GM21423 (cell line): ENCODE results near the gene NACC2.

Source experiments
- ATAC-seq: cut with Tn5 transposase; IDR thresholded peaks from one replicate; pipeline ENCODE4 v1.9.1; 2021; ENCODE audit warnings: mild to moderate bottlenecking, moderate library complexity; ENCODE audit not compliant: unreplicated experiment

The NACC2 gene

DNA sequence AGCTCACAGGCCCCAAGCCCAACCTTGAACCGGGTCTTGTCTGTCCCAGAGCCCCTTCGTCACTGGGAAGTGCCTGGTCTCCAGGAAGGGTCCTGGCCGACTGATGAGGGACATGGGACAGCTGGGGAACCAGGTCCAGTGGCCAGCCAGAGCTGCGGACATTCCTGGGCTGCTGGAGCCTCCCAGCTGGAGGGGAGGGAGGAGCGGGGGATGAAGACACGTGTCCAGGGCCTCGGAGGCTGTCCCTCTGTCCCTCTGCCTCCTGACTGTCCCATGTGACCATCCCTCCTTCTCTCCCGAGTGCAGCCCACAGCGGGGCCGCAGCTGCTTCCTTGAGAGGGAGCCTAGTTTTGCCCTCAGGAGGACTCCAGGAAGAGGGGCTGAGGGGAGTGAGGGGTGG, 92.2 kb downstream of the NACC2 start:
- no peak for ATAC-seq

DNA sequence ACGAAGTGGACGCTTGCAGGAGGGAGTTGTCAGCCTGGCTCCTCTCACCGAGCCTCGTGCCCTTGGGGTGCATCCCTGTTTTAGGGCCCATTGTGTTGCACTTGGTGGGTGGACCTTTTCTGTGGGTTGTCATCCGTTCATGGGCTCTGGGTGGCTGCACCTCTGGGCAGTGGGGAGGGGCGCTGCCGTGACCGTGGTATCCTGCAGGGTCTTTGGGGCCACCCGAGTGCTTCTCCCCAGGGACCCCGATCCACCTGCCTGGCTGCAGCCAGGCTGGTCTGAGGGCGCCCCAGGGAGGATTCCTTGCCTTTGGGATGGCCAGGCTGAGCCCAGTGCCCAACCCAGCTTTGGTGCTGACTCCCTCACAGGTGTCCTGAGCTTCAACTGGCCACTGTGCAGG, 92.9 kb downstream of the NACC2 start:
- no peak for ATAC-seq

DNA sequence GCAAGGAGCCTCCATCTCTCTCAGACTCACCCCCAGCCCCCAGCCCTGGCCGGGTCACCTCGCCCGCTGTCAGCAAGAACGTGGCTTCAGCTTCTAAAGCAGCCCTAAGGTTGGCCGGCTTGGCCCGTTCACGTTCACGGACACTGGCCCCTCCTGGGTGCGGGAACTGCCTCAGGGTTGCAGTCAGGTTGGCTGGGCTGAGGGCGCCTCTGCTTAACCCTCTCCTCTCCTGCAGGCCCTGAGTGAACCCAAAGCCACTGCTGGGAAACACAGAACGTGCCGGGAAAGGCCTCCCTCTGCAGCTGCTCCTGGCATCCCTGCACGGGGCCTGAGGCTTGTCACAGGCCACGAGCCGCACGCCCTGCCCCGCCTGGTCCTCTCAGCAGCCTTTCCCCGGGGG, 93.9 kb downstream of the NACC2 start:
- no peak for ATAC-seq

DNA sequence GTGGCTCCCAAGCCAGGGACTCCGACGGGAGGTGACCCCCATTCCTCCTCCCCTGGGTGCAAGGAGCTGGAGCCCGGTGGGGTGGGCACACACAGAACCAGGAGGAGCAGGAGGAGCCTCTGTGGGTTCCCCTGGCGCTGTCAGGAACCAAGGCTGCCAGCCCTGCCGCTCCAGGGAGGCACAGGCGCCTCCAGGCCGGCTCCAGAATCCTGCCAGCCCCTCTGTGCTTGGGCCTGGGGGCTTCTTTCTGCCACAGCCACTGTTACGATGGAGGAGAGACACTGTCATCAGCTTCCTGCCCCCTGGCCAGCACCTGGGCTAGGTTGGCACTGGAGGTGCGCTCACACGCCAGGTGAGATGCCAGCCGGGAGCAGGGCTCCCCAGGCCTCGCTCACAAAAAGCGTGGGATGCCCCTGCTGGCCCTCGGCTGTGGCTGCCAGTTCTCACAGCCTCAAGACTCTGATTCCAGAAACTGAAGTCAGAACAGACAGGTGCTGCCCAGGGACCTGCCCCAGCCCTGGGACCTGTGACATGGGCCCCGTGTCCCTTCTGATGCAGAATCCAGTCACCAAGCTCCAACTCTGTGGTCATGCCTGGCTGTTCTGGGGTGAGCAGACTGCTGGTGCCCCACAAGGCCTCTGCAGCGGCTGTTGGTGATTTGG, 96.5 kb downstream of the NACC2 start:
- no peak for ATAC-seq

DNA sequence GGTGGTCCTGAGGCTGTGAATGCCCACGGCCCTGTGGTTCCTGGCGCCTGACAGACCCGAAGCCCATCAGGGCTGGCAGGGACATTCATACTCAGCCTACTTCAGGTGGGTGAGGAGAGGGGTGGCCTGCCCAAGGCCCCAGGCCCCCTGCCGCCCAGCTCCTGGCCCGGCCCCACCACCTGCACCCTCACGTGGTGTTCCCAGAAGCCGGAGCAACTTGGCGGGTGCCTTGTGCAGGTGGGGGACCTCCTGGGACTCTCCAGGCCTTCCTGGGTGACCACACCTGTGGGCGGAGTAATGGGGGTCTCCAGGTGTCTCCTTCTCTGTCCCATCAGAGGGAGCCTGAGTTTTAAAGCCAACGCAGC, 97.1 kb downstream of the NACC2 start:
- no peak for ATAC-seq

DNA sequence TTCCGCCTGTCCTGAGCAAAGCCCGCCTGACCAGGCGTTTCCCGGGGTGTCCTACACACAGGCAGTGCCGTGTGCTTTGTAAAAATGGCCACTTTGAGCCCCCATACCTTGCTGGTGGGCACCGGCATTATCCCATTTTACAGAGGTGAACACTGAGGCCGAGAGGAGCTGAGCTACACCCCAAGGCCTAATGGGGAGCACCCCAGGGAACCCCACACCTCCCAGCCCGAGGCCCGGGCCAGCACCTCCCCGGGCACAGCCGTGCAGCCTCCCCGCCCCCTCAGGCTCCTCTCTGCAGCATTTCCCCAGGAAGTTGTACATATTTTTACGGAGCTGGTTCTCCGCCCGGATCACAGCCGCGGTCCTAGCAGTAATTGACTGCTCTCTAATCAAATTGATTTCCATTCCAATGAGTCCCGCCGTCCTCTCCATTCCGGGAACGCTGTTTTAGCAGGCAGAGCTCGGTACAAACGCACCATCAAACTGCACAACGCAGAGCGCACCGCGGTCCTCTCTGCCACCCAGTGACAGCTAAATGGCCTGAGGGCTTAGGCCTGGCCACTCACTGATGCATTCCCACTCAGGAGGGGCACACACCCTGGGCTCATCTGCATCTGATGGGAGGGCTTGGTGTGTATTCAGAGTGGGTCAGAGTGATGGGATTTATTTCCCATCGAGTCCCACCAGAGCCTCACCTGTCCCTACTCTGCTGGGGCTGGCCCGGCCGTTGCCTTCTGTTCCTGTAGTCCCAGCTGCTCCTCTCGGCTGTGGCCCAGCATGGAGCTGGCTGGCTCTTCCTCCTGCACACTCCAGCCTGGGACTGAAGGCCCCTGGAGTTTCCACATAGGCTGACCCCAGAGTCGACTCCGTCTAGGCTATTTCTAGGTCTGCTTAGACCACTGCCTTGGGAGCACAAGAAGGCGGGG, 97.7 kb downstream of the NACC2 start:
- ATAC-seq: no peak

DNA sequence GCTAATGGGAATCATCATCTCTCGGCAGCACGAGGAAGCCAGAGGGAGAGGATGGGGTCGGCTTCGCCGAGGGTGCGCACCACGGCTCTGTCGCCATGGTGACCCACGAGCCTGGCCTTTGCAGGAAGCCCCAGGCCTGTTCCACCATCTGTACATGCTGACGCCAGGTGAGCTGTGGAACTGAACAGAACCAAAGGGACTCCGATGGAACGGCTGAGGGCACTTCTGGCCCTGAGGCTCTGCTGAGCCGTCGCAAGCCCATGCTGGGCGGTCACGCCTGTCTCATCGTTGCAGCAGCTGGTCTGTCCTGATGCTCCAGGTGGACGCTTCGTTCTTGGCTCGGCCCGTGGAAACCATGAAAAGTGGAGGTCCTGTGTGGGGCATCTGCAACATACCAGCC, 99.3 kb downstream of the NACC2 start:
- no peak for ATAC-seq

DNA sequence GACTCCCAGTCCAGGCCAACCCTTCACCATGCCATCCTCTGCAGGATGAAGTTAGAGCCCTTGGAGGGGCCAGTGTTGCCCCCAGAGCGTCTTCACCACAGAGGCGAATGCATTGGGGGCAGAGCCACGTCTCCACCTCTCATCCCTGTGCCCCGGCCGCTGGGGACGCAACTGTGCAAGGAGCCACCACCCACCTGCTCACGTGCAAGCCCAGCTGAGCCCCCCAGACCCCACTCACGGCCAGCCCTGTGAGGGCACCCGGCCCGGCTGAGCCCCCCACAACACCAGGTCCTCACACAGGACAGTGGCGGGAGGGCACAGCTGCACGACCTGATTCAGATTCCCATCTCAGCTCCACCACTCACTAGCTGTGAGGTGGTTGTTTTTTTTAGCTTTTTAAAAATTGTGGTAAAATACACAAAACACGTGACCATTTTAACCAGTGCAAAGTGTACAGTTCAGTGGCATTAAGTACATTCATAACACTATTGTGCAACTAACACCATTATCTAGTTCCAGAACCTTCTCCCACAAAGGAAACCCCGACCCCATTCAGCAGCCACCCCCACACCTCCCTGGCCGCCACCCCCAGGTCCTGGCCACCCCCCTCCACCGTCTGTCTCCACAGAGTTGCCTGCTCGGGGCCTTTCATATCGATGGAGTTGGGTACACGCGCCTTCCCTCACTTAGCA, 100.4 kb downstream of the NACC2 start:
- ATAC-seq: no peak

DNA sequence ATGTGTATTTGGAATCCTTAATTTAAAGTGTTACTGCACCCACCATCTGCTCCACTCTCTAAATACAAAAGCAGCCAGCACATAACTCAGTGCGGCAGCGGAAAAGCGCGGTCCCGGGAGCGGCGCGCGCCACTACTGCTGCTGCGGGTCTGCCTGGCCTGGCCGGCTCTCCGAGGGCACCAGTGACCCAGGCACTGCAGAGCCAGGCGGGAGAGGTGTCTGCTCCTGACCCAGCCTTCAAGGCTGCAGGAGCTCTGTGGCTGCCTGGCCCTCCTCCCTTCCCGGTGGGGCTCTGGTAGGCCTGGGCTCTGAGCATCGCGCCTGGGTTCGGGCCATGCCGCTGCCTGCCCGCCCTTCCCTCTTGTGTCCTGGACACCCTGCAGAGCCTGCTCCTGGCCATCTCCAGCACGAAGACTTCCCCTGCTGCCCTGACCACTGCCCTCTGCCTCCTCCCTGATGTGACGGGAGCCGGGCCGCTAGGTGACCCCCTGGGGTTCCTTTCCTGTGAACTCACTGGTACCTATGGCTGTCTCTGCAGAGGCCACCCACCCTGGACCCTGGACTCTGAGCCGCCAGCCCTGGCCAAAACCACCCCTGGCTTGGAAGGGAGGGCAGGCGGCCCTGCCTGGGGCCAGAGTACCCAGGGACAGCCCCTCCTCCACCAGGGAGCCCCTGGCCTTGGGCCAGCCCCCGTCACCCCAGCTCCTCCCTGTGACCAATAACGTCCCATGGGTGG, 101.2 kb downstream of the NACC2 start:
- no peak for ATAC-seq

DNA sequence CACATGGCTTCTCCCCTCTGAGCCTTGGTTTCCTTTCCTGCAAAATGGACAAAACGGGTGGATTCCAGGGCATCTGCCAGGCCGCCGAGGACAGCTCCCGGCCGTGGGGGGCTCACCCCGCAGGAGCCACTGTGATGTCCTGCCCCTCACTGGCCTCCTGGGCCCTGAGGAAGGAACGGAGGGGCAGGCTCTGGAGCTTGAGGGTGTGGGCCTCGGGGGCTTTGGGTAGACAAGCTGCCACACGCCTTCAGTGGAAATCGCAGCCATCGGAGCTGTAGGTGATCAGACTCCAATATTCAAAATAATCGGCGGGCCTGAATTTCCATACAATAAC, 101.7 kb downstream of the NACC2 start:
- ATAC-seq: no peak

DNA sequence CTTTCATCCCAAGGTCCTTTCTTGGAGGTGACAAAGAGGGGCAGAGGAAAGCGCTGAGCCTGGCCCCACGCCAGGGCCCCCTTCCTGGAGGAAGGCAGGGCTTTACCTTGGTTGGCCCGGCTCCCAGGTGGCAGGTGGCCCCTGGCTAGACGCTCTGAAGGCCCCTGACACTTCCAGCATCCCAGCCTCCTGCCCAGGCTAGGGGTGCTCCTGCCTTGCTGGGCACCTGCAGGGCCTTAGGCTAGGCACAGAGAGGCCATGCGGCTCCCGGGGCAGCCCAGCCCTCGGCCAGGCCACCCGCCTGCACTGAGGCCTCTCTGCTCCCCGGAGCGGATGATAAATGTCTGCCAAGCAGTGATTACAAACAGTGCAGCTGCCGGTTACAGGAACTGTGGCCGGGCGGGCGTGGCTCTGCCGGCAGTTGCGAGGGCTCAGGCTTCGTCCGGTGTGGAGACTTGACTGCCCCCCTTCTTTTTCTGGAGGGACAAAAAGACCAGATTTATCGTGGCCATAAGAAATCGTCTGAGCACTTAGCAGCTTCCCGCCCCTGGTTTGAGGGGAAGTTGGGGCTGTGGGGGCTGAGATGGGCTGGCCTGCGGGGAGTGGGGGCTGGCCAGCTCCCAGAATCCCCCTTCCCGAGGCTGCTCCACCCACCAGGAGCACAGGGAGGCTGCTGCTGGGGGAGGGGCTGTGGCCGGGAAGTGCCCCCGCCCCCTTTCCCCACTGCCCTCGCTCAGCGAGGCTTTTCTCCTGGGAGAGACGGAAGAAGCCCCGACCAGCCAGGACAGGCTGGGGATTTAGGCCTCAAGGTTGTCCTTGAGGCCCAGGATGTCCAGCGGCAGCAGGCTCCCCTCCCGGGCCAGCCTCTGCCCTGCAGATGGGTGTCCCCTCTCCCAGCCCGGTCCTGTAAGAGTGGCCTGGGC, 102.3 kb downstream of the NACC2 start:
- ATAC-seq: no peak

DNA sequence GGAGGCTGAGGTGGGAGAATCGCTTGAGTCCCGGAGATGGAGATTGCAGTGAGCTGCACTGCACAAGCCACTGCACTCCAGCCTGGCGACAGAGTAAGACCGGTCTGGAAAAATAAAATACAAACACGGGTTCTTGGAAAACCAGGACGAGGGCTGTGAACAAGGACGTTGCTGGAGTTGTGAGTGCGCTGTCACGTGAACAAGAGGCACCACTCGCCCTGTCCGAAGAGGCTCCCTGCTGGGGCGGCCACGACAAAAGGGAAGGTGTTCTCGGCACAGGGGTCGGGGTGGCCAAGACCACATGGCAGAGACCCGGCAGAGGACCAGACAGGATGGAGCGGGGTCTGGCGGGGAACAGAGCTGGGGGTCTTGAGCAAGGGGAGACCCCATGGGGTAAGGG, 103.3 kb downstream of the NACC2 start:
- no peak for ATAC-seq

DNA sequence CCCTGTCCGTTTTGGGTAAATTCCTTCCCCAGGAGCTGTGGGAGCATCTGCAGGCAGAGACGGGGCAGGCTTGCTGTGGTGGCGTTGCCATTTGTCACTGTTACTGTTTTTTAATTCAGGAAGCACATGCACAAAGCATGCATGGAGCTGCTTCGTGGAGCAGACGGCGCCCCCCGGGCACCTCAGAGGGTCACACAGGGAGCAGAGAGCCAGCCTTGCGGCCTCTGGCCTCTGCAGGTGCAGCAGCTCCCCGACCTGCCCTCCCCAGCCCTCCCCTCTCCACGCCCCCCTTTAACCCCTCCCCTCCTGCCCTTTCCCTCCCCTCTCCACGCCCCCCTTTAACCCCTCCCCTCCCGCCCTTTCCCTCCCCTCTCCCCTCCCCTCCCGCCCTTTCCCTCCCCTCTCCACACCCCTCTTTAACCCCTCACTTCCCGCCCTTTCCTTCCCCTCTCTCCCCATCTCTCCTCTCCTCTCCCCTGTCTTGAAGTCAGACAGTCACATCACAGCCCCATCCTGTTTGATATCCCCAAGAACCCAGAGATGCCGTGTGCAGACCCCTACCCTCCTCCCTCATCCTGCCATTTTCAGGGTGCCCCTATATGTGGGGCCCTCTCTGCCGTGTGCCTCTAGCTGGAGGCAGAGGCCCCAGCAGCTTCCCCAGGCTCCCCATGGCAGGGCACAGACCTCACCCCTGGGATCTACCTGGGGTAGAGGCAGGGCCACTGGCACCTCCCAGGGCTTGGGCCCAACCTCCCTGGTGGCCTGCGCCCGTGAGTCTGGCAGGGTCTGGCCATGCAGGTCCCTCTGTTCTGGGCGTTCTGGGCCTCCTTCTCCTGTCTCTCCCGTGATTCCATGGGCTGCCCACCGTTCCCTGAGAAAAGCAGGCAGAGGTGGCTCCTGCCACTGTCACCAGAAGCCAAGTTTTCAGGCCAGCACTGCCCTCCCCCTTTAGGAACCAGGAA, 104.3 kb downstream of the NACC2 start:
- no peak for ATAC-seq

DNA sequence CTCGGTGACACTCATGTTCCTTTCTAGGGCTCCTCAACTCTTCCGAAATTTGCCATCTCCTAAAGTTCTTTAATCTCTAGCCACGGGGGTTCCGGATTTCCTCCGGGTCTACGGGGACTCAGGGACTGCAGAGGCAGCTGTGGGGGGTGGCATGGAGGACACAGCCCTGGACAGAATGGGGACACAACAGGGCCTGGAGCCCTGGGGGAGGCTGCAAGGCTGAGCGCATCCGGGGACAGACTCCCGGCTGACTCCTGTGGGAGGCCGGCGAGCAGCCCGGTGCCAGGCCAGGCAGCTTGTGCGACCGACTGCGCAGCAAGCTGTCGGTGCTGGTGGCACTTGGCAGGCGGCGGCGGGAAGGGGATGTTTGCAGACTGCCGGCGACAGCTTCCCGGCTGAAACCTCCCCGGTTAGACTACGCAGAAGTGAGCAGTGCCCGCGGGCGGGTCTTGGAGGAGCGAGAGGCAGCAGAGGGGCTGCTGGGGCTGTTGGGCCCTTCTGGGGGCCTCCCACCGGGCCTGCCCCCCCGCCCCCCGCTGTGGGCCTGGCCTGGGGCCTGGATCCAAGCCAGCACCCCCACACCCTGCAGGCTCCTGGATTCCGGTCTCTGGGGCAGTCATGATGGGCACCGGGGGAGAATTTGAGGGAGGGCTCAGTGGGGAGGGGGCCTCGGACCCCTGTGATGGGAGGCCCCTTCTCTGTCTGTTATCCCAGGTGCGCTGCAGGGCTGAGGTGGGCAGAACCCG, 105.2 kb downstream of the NACC2 start:
- no peak for ATAC-seq

DNA sequence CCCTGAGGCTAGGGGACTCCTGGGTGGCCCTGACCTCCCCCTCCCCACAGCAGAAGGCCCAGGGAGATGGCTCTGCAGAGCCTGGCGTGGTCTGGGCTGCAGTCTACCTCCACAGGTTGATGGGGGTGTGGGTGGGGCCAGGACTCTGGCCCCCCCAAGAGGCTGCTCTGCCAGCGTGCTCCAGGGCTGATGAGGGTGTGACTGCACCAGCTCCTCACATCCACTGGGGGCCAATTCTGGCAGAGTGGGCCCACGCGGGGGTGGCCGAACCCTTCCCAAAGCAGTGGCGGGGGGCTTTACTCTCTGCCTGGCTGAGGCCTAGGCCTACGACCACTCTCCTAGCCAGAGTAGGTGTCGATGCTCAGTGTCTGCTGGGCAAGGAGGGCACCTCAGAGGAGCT, 105.9 kb downstream of the NACC2 start:
- ATAC-seq: no peak

DNA sequence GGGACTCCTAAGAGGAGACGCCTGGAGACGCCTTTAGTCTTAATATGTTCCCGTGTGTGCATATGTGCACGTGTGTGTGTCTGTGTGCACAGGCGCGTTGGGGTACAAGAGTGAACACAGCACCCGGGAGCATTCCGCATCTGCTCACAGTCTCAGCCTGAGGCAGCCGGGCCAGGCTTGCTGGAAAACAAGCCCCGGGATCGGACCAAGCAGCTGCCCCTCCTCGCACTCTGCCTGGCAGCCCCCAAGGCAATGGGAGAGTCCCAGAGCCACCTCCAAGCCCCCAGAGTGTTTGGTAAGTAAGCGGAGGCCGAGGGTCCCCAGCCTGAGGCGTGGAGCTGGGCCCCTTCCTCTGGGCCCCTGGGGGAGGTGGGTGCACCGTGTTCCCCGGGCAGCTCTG, 106.6 kb downstream of the NACC2 start:
- no peak for ATAC-seq

DNA sequence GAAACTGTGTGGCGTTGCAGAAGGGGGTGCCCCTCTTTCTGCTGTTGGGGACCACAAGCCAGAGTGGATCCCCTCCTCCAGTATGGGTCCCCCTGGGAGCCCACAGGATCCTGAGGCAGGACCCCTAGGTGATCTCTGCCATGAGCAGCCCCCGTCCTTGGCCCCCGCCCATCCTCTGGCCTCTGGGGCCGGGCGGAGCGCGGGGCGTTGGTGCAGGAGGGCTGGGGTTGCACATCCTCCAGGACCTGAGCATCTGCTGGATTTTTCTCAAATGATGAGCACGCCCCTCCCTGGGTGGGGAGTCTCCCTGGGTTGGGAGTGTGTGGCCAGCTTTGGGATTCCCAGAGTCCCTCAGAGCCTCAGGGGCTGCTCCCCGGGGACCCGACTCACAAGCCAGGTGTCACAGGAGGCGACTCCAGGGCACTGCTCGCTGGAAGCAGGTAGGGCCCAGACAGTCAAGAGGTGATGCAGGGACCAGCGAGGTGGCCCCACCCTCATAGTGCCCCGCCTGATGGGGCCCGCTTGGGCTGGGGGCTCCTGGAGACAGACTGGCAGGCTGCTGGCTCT, 107.2 kb downstream of the NACC2 start:
- no peak for ATAC-seq

DNA sequence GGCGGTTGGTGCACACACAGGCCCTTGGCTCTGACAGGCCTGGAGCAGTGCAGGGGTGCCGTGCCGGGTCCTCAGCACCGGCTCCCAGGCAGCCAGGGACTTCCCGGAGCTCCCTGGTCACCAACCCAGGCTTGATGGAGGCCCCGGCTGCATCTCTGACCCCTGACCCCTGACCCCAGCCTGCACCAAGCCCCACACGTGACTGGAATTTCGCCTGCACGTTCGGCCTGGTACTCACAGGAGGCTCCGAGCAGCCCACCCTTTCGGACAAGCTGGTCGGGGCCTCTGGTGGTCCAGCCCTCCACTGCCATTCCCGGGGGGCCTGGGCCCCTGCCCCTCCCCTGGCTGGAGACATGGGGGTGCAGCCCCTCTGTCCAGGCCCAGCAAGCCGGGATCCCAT, 108.5 kb downstream of the NACC2 start:
- ATAC-seq: no peak
